ENCODE data around the gene MKX.
"Not testable (repeated sequence)": the region's sequence is repeated elsewhere in the genome, so short reads cannot be mapped to it uniquely, and the experiment has no call there.

MKX gene

GRCh38 chr10:27687743-27688142 lies 57.9 kb downstream of the MKX start:
- DNase-seq (ENCODE audit: low read depth, low spot score): no peak
- in situ Hi-C loops (cut with HindIII; ENCODE audit: low sequenced_read_pairs): no loop called here
- TF ChIP-seq, protein P1, sequence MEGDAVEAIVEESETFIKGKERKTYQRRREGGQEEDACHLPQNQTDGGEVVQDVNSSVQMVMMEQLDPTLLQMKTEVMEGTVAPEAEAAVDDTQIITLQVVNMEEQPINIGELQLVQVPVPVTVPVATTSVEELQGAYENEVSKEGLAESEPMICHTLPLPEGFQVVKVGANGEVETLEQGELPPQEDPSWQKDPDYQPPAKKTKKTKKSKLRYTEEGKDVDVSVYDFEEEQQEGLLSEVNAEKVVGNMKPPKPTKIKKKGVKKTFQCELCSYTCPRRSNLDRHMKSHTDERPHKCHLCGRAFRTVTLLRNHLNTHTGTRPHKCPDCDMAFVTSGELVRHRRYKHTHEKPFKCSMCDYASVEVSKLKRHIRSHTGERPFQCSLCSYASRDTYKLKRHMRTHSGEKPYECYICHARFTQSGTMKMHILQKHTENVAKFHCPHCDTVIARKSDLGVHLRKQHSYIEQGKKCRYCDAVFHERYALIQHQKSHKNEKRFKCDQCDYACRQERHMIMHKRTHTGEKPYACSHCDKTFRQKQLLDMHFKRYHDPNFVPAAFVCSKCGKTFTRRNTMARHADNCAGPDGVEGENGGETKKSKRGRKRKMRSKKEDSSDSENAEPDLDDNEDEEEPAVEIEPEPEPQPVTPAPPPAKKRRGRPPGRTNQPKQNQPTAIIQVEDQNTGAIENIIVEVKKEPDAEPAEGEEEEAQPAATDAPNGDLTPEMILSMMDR (IDR thresholded peaks at IDR 0.05; ENCODE audit: low read depth, low read length): no peak
- H3K4me3 ChIP-seq (ENCODE audit: low read depth, low read length): no peak overlapping the region

DNA sequence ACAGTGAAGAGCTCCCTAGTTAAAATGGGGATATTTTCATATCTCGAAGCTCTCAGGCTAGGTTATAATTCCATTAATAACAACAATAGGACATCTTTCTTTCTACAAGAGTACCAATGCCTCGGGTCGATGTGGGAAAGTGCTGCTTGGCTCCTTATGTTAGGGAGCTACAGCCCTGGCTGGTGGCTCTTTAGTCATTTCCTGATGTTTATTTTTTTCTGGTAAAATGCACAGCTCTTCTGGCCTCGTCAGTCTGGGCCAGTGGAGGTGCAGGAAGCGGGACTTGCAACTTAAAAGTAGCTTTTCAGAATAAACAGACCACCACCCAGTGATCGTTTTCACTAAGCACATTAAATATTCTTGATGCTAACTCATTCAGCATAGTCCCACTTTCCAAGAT lies 58.3 kb downstream of the MKX start:
- H3K4me3 ChIP-seq (ENCODE audit: low read depth, low read length): no peak overlapping the region
- in situ Hi-C loops (cut with HindIII; ENCODE audit: low sequenced_read_pairs): no loop called here
- TF ChIP-seq, protein P1 (IDR thresholded peaks at IDR 0.05; ENCODE audit: low read depth, low read length): no peak
- DNase-seq (ENCODE audit: low read depth, low spot score): peak; percentile 43

DNA sequence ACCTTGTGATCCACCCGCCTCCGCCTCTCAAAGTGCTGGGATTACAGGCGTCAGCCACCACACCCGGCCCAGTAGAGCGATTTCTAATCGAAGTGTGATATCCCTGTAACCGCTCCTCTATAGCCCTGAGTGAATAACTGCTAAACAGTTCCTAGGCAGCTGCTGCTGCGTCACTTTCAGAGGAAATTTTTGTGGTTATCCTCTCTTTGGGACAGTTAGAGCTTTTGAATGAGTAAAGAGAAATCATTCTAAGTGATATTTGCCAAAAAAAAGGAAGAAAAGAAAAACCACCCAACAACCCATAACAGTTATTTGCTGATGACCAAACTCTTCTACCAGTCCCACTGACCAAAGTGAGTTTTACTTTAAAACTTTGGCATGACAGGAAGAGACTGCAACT lies 59.9 kb downstream of the MKX start:
- TF ChIP-seq, protein P1 (IDR thresholded peaks at IDR 0.05; ENCODE audit: low read depth, low read length): no peak
- no peak overlapping the region for H3K4me3 ChIP-seq (ENCODE audit: low read depth, low read length)
- no peak for DNase-seq (ENCODE audit: low read depth, low spot score)
- in situ Hi-C loops (cut with HindIII; ENCODE audit: low sequenced_read_pairs): no loop called here

GRCh38 chr10:27683226-27683625 lies 62.4 kb downstream of the MKX start:
- DNase-seq (ENCODE audit: low read depth, low spot score): no peak
- in situ Hi-C loops (cut with HindIII; ENCODE audit: low sequenced_read_pairs): no loop called here
- TF ChIP-seq, protein P1 (IDR thresholded peaks at IDR 0.05; ENCODE audit: low read depth, low read length): no peak
- H3K4me3 ChIP-seq (ENCODE audit: low read depth, low read length): no peak overlapping the region

- DNase-seq (ENCODE audit: low read depth, low spot score); H3K4me3 ChIP-seq (ENCODE audit: low read depth, low read length); in situ Hi-C loops (cut with HindIII; ENCODE audit: low sequenced_read_pairs): not testable (repeated sequence)
Measured at GRCh38 chr10:27681795-27682194, 63.8 kb downstream of the MKX start.

DNA sequence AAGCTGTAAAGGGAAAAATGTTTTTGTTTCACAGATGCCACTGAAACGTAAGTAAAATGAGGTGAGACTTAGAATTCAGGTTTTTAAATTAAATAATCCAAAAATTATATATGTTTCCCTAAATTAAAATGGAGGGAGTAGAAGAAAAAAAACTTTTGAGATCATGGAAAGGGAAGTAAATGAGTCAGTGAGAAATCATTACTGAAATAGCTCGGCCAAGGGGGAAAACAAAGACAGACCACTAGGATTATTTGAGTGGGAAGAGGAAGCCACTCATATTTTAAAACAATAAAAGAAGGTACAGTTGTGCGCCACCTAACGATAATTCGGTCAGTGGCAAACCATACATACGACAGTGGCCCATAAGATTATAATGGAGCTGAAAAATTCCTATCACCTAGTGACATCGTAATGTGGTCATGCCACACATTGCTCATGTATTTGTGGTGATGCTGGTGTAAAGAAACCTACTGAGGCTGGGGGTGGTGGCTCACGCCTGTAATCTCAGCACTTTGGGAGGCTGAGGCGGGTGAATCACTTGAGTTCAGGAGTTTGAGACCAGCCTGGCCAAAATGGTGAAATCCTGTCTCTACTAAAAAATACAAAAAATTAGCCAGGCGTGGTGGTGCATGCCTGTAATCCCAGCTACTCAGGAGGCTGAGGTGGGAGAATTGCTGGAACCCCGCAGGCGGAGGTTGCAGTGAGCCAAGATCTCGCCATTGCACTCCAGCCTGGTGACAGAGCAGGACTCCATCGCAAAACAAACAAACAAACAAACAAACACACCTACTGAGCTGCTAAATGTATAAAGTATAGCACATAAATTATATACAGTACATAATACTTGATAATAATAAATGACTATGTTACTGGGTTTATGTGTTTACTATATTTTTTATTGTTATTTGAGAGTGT lies 64.7 kb downstream of the MKX start:
- H3K4me3 ChIP-seq (ENCODE audit: low read depth, low read length): no peak overlapping the region

More for the DNA sequence above, 64.7 kb downstream of the MKX start:
- in situ Hi-C loops (cut with HindIII; ENCODE audit: low sequenced_read_pairs): no loop called here
- TF ChIP-seq, protein P1 (IDR thresholded peaks at IDR 0.05; ENCODE audit: low read depth, low read length): no peak
- DNase-seq (ENCODE audit: low read depth, low spot score): peak; percentile 13
